Ovary (tissue), 9 donors: ENCODE results near the gene MZT1. TPM values are rescaled to one million over a fixed set of nuclear protein-coding genes. Genes with fewer than 3 reads are reported as not detected.

Experiments used
- DNase-seq, 5 donors: peaks; one replicate each; pipeline ENCODE4 v3.0.0-alpha.2; 2019 to 2020
- H3K27ac ChIP-seq, 2 donors: fragments of 200-600 bp; one replicate each; pipeline versions ENCODE4 v1.5.1 to v1.8.0; 2019 to 2022
- H3K27me3 ChIP-seq: fragments of 200-600 bp; one replicate; pipeline ENCODE4 v1.8.0; 2022
- H3K36me3 ChIP-seq: fragments of 200-600 bp; sonication (generic); one replicate; pipeline ENCODE4 v1.5.1; 2019
- H3K4me1 ChIP-seq: one replicate; pipeline ENCODE4 v1.8.1; 2013; ENCODE audit warnings: mild to moderate bottlenecking, moderate library complexity; ENCODE audit not compliant: insufficient read depth
- H3K4me3 ChIP-seq: fragments of 200-600 bp; sonication (generic); one replicate; pipeline ENCODE4 v1.5.1; 2017
- H3K9me3 ChIP-seq, 2 donors: fragments of 200-600 bp in 1 of 2; sonication (generic) in 1 of 2; one replicate each; pipeline versions ENCODE4 v1.5.1 to v1.8.1; 2013 to 2019; ENCODE audit warnings: mild to moderate bottlenecking in 1 of 2, moderate library complexity in 1 of 2
- EP300 ChIP-seq: sonication (generic); formaldehyde crosslinking; IDR thresholded peaks from one replicate; pipeline ENCODE4 v1.6.1; 2017; ENCODE audit warnings: antibody characterized with exemption
- POLR2A ChIP-seq: fragments of 450-650 bp; IDR thresholded peaks from one replicate; pipeline ENCODE4 v1.6.1; 2017; ENCODE audit warnings: antibody characterized with exemption, mild to moderate bottlenecking, moderate library complexity
- WGBS, 3 donors: extraction: QIAGEN DNeasy Blood & Tissue Kit in 1 of 3; methylation state at CpG; one replicate each; pipeline versions ENCODE4 v1.1.5 to v1.1.7; 2013 to 2017; 5-methylcytosine and 5-hydroxymethylcytosine counted together
- intact Hi-C, 4 donors: fragments of 100-400 bp; cut with DNase I; formaldehyde crosslinking; loops; one replicate each; pipeline versions ENCODE4 v1.11.0 to v1.15.1; 2022 to 2023
- polyA plus RNA-seq, 2 donors: library from polyadenylated mRNA; stranded (reverse); fragments of 200-250 nt in 1 of 2; fragments of 350-450 nt in 1 of 2; fragmentation: Illumina TruSeq in 1 of 2; extraction: RNeasy Lipid Tissue Mini Kit (QIAGEN cat#74804) in 1 of 2; gene quantifications; one replicate each; pipeline ENCODE4 v1.2.3, GENCODE V29; 2013 to 2014
- total RNA-seq, 7 donors: library from RNA; depleted of rRNA in 2 of 7; stranded (reverse); fragments of >200 nt in 2 of 7; fragmentation: NEBNext Ultra II Directional in 3 of 7; extraction: Animal tissue kit (Norgen Biotek cat#: 25700) in 3 of 7; gene quantifications; one replicate each; pipeline versions ENCODE4 v1.1.0 to v1.2.4, GENCODE V29; 2016 to 2023
- TF ChIP-seq, protein P1 (sequence below), 3 donors: fragments of 450-650 bp in 2 of 3; fragments of 200-600 bp in 1 of 3; IDR thresholded peaks; one replicate each; pipeline versions ENCODE4 v1.5.1 to v1.8.0; 2016 to 2022; ENCODE audit warnings: antibody characterized with exemption in 3 of 3, mild to moderate bottlenecking in 1 of 3
- donor health status: DM: no; HTN: no; CAD: no; lungs with moderate emphysema.
- donor health status: DM: no; HTN: no; CAD: no.
- donor health status: Bipolar disorder and iron deficiency.
- donor health status: DM: yes; HTN: yes; CAD: no.
- donor health status: DM: no; HTN: no; CAD: no.
- donor health status: DM: yes; HTN: yes; CAD: no.

Gene MZT1
- total and polyA plus RNA-seq, 9 donors: 4.2 to 7.3 (median 6.2) TPM

DNA sequence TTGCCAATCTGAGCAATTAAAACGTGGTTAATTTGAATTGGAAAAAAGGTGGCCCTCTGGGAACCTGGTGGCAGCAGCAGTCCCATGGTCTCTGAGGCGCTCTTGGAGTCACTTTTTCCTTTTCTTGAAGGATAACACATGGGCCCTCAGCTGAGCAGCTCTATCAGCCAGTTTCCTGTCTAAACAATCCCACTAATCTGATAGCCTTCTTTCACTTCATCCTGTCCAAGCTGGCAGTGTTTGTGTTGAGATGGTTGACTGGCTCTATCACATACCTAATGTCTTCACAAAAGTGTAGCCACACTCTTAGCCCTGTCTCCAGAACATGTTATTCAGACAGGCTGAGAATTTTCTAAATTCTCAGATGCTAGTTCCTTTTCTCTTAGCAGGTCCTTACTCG, 10.7 kb downstream of the MZT1 start:
- no peaks in the 10 kb centered on the region for H3K36me3 ChIP-seq

DNA sequence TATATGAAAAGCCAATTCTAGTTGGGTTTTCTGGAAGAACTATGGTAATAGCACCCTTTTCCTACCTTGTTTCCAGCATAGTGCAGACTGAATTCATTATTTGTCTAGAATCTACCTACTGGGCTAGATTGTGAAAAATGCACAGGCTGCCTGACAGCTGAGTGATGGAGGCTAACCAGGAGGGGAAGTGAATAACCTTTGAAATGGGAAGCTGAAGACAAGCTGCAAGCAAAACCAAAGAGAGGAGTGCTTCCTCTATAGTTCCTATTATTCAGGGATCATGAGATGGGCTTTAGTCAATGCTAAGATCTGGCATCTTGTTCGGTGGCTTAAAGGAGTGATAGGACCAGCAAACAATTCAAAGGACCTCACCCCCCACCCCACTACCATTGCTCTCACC, 26.9 kb downstream of the MZT1 start:
- Histone ChIP-seq H3K27me3 (no peaks in the 10 kb centered on the region), H3K27ac (no peak overlapping the region), H3K36me3 (no peaks in the 10 kb centered on the region), H3K4me3 (no peak overlapping the region), H3K4me1 (no peaks in the 10 kb centered on the region), H3K9me3 (no peaks in the 10 kb centered on the region)
- intact Hi-C loops: no loop called here
- no peak for DNase-seq
- no peak for TF ChIP-seq EP300
- TF ChIP-seq POLR2A: no peak
- TF ChIP-seq, protein P1, sequence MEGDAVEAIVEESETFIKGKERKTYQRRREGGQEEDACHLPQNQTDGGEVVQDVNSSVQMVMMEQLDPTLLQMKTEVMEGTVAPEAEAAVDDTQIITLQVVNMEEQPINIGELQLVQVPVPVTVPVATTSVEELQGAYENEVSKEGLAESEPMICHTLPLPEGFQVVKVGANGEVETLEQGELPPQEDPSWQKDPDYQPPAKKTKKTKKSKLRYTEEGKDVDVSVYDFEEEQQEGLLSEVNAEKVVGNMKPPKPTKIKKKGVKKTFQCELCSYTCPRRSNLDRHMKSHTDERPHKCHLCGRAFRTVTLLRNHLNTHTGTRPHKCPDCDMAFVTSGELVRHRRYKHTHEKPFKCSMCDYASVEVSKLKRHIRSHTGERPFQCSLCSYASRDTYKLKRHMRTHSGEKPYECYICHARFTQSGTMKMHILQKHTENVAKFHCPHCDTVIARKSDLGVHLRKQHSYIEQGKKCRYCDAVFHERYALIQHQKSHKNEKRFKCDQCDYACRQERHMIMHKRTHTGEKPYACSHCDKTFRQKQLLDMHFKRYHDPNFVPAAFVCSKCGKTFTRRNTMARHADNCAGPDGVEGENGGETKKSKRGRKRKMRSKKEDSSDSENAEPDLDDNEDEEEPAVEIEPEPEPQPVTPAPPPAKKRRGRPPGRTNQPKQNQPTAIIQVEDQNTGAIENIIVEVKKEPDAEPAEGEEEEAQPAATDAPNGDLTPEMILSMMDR (IDR thresholded peaks at IDR 0.05): no peak
- WGBS, 3 donors: 42 to 88% (median 81%) methylated on average over 1 of the region's 1 CpG

More for the DNA sequence above, 10.7 kb downstream of the MZT1 start:
- TF ChIP-seq, protein P1 (IDR thresholded peaks at IDR 0.05): no peak
- no peak for TF ChIP-seq EP300
- no peak for TF ChIP-seq POLR2A
- intact Hi-C loops: no loop called here
- H3K9me3 ChIP-seq: no peaks in the 10 kb centered on the region
- DNase-seq: no peak
- H3K27ac ChIP-seq: no peak overlapping the region
- H3K4me3 ChIP-seq: no peak overlapping the region
- WGBS, 3 donors: 62 to 64% (median 63%) methylated on average over 3 of the region's 3 CpGs
- no peaks in the 10 kb centered on the region for H3K4me1 ChIP-seq
- no peaks in the 10 kb centered on the region for H3K27me3 ChIP-seq

DNA sequence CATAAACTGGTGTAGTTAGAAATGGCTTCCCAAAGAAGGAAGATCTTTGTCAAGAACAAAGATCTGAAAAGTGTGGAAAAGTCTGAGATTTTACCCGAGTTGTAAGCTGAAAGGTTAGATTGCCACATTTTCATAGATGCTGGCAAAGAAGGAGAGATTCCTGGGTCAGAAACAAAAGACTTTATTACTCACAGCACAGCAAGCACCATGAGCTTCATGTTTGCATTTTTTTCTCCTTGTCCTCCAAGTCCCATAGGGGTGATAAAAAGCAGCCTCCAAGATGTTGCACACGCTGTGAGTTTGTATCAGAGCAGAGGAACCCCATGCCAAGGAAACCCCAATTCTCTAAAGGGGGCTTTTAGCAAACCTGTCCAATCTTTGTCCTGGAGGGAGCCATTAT, 29.3 kb downstream of the MZT1 start:
- 55 to 65% (median 63%) methylated on average over 2 of the region's 2 CpGs for WGBS, 3 donors

DNA sequence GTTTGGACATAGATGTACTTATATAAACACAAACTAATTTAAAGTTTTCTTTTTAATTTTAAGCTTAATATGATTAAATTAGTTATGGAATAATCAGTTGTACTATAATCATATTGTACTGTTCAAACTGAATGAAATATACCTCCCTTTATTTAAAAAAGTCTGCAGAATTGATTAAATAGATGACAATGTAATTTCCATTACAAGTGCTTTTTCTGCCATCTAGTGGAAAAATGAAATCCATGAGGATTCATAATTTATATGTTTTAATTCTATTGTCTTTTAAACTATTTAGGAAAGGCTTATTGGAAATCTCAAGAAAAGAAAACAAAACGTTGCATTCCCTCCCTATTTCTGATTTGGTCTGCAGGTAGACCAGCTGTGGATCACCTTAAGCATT, 30.9 kb downstream of the MZT1 start:
- no peaks in the 10 kb centered on the region for H3K9me3 ChIP-seq
- DNase-seq: no peak
- intact Hi-C loops: loop anchor here in 1 of 4 donors (10.0 kb wide), 1 partner anchor 1732 kb away; no protein-coding TSS in a partner anchor
- no peak overlapping the region for H3K4me3 ChIP-seq
- TF ChIP-seq EP300 (no peak), POLR2A (no peak)
- TF ChIP-seq, protein P1 (IDR thresholded peaks at IDR 0.05): no peak
- no peak overlapping the region for H3K27ac ChIP-seq
- 0 to 2% (median 1%) methylated on average over 1 of the region's 1 CpG for WGBS, 3 donors
- H3K27me3 ChIP-seq: no peaks in the 10 kb centered on the region
- no peaks in the 10 kb centered on the region for H3K36me3 ChIP-seq
- no peaks in the 10 kb centered on the region for H3K4me1 ChIP-seq

More for the DNA sequence above, 29.3 kb downstream of the MZT1 start:
- TF ChIP-seq, protein P1 (IDR thresholded peaks at IDR 0.05): no peak
- TF ChIP-seq EP300 (no peak), POLR2A (no peak)
- Histone ChIP-seq H3K9me3 (no peaks in the 10 kb centered on the region), H3K4me1 (no peaks in the 10 kb centered on the region), H3K36me3 (no peaks in the 10 kb centered on the region), H3K27me3 (no peaks in the 10 kb centered on the region), H3K27ac (no peak overlapping the region), H3K4me3 (no peak overlapping the region)
- no peak for DNase-seq
- intact Hi-C loops: loop anchor here in 1 of 4 donors (10.0 kb wide), 1 partner anchor 1733 kb away; no protein-coding TSS in a partner anchor
